Adrenal gland (tissue), 5 donors: ENCODE measurements around the gene SMPD3.

Experiments used
- CTCF ChIP-seq, 6 experiments: fragments of 450-650 bp in 4 of 6; fragments of 200-600 bp in 2 of 6; sonication (generic) in 1 of 6; IDR thresholded peaks; 1 replicate in 5 of 6; 2 replicates in 1 of 6; pipeline versions ENCODE4 v1.5.1 to v1.8.0; 2016 to 2021; ENCODE audit warnings: antibody characterized with exemption in 6 of 6, mild to moderate bottlenecking in 2 of 6, moderate library complexity in 1 of 6
- POLR2A ChIP-seq, 2 donors: fragments of 450-650 bp; IDR thresholded peaks; one replicate each; pipeline ENCODE4 v1.6.1; 2017; ENCODE audit warnings: antibody characterized with exemption in 2 of 2, mild to moderate bottlenecking in 2 of 2, moderate library complexity in 1 of 2
- donor health status: DM: no; HTN: no; CAD: no.

- TF ChIP-seq CTCF (IDR thresholded peaks at IDR 0.05) = no peak
- TF ChIP-seq POLR2A (IDR thresholded peaks at IDR 0.05) = no peak
Observed at GRCh38 chr16:68487203-68487514, 38.9 kb upstream of the SMPD3 start.
